ENCODE measurements around the gene WWC1.
A peak's percentile ranks its signal among the peaks of the same experiment; 100 is the strongest.
"Not testable (repeated sequence)": the region's sequence is repeated elsewhere in the genome, so short reads cannot be mapped to it uniquely, and the experiment has no call there.

Gene WWC1

GRCh38 chr5:168307925-168308584, 16.6 kb downstream of the WWC1 start:
- no peak for FAIRE-seq
- no peak for DNase-seq (ENCODE audit: low spot score)

GRCh38 chr5:168308976-168309598, 17.6 kb downstream of the WWC1 start:
- no peak for DNase-seq (ENCODE audit: low spot score)
- no peak for FAIRE-seq

GRCh38 chr5:168310541-168310940, 19.1 kb downstream of the WWC1 start:
- DNase-seq (ENCODE audit: low spot score): not testable (repeated sequence)
- peak; percentile 44 for FAIRE-seq

GRCh38 chr5:168311061-168311566, 19.7 kb downstream of the WWC1 start:
- FAIRE-seq (no peak), DNase-seq (ENCODE audit: low spot score) (no peak)

- DNase-seq (ENCODE audit: low spot score): peak; percentile 92
- FAIRE-seq: peak; percentile 95
Observed at GRCh38 chr5:168312606-168313295, 21.3 kb downstream of the WWC1 start.

- DNase-seq (ENCODE audit: low spot score) (no peak), FAIRE-seq (no peak)
Observed at GRCh38 chr5:168313596-168314204, 22.3 kb downstream of the WWC1 start.

- FAIRE-seq (peak; percentile 99), DNase-seq (ENCODE audit: low spot score) (peak; percentile 100)
Observed at GRCh38 chr5:168314735-168315411, 23.4 kb downstream of the WWC1 start.

GRCh38 chr5:168315416-168316138, 24.1 kb downstream of the WWC1 start:
- FAIRE-seq: no peak

GRCh38 chr5:168316139-168316578, 24.7 kb downstream of the WWC1 start:
- no peak for DNase-seq (ENCODE audit: low spot score)

More at GRCh38 chr5:168315416-168316138, 24.1 kb downstream of the WWC1 start:
- DNase-seq (ENCODE audit: low spot score): peak; percentile 73

GRCh38 chr5:168317096-168317520, 25.7 kb downstream of the WWC1 start:
- FAIRE-seq (no peak), DNase-seq (ENCODE audit: low spot score) (no peak)

More at GRCh38 chr5:168316139-168316578, 24.7 kb downstream of the WWC1 start:
- no peak for FAIRE-seq

GRCh38 chr5:168317521-168318147, 26.2 kb downstream of the WWC1 start:
- DNase-seq (ENCODE audit: low spot score): peak; percentile 95
- FAIRE-seq: peak; percentile 88

- DNase-seq (ENCODE audit: low spot score) (no peak), FAIRE-seq (no peak)
Observed at GRCh38 chr5:168318240-168318639, 26.8 kb downstream of the WWC1 start.

GRCh38 chr5:168319774-168320173, 28.3 kb downstream of the WWC1 start:
- FAIRE-seq: no peak
- peak; percentile 24 for DNase-seq (ENCODE audit: low spot score)

GRCh38 chr5:168320805-168321204, 29.4 kb downstream of the WWC1 start:
- no peak for FAIRE-seq

GRCh38 chr5:168324859-168325630, 33.6 kb downstream of the WWC1 start:
- FAIRE-seq (peak; percentile 90), DNase-seq (ENCODE audit: low spot score) (peak; percentile 91)

More at GRCh38 chr5:168320805-168321204, 29.4 kb downstream of the WWC1 start:
- DNase-seq (ENCODE audit: low spot score): no peak

GRCh38 chr5:168327019-168327421, 35.6 kb downstream of the WWC1 start:
- FAIRE-seq (no peak), DNase-seq (ENCODE audit: low spot score) (peak; percentile 47)

- FAIRE-seq (no peak), DNase-seq (ENCODE audit: low spot score) (no peak)
Observed at GRCh38 chr5:168327451-168327850, 36.0 kb downstream of the WWC1 start.

- DNase-seq (ENCODE audit: low spot score) (peak; percentile 39), FAIRE-seq (no peak)
Observed at GRCh38 chr5:168327994-168328393, 36.5 kb downstream of the WWC1 start.

- DNase-seq (ENCODE audit: low spot score): no peak
- FAIRE-seq: no peak
Observed at GRCh38 chr5:168328814-168329213, 37.4 kb downstream of the WWC1 start.

Measured in RCC 7860 (cell line).